ENCODE data around the gene GLB1L2. TPM values are rescaled to one million over a fixed set of nuclear protein-coding genes. Genes with fewer than 3 reads are reported as not detected.
A peak's percentile ranks its signal among the peaks of the same experiment; 100 is the strongest.

Gene GLB1L2
- total RNA-seq, 2 donors from 2014 or later: 2.4 to 4.9 TPM

DNA sequence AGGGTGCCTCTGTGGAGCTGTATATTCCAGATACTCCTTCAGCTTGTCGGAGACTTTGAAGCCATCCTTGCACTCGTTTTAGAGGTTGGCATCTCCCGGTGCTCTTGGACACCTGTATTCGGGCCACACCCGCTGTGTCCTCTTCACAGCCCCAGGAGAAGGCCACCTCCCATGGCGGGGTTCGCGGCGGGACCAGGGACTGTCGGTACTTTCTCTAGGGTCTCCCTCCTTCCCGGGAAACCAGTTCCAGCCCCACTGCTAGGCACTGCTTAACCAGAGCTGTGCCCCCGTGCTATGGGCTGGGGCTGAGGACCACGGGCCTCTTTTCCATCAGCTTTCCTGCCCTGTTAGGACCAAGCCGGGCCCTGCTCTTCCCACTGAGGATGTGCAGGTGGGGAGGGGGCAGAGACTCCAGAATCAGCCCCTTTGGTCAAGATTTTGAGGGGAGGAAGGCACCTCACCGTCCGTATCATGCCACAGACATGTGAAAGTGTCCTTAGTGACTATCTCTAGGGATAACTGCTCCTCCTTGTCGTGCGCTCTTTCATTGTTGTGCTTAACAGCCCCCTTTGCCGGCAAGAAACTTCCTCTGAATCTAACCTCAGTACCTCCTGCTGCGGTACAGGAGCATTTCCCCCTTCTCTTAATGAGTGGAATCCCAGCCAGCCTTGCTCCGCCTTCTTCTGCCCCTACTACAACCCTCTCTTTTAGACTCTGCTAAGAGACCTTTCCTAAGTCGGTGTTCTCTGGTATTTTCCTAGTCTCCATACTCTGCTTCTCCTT lies 81.4 kb downstream of the GLB1L2 start:
- DNase-seq (ENCODE audit: low spot score in 2 of 2): no peak
- H3K27ac Mint-ChIP-seq: no peak overlapping the region
- no peaks in the 10 kb centered on the region for H3K36me3 Mint-ChIP-seq
- H3K9me3 Mint-ChIP-seq: no peaks in the 10 kb centered on the region
- peak in 1 of 2 donors; percentile 7 for ATAC-seq

- ATAC-seq (no peak), DNase-seq (ENCODE audit: low spot score in 2 of 2) (no peak)
- no peaks in the 10 kb centered on the region for H3K9me3 Mint-ChIP-seq
- H3K27ac Mint-ChIP-seq: no peak overlapping the region
- no peaks in the 10 kb centered on the region for H3K36me3 Mint-ChIP-seq
Observed at GRCh38 chr11:134413826-134414731, 82.3 kb downstream of the GLB1L2 start.

DNA sequence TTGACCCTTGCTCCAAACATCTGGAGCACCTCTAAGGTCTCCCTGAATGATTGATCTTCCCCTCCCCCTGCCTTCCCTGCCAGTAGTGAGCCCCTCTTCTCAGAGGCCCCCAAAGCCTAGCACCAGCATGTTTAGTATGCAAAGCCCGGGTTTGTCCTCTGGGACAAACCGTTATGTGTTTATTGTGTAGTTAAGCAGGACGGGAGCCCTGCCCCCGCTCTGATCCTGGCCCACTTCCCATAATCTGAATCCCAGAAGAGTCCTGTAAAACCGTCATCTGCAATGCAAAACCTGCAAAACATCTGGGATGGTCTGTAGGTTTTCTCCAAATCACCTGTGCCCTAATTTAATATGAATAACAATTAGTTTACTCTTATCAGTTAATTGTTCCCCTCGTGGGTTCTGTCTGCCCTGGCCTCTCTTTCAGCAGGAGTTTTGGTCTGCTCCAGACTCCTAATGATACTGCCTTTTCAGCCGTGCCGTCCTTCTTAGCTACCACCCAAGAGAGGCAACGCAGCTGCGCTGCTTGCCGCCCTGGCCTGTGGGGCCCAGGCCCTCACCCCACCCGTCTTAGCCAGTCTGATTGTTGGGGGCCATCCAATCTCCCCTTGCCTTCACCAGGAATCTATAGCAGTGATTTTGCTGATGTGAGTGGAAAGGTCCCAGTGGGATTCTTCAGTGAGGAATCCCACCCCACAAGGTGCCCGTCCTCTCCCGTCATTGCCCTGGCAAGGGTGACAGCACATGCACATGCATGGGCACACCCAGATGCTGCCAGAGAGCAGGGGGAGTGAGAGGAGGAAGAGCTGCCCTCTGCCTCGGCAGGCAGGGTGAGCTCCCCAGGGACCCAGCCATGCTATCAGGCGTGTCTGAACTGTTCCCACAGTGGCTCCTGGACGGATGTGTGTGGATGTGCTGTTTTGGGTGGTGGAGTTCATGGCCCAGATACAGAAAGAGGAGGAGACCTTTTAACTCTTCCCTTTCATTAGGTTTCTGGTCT lies 83.3 kb downstream of the GLB1L2 start:
- ATAC-seq: no peak
- DNase-seq (ENCODE audit: low spot score in 2 of 2): no peak
- Mint-ChIP-seq H3K27ac (no peak overlapping the region), H3K36me3 (no peaks in the 10 kb centered on the region), H3K9me3 (no peaks in the 10 kb centered on the region)

DNA sequence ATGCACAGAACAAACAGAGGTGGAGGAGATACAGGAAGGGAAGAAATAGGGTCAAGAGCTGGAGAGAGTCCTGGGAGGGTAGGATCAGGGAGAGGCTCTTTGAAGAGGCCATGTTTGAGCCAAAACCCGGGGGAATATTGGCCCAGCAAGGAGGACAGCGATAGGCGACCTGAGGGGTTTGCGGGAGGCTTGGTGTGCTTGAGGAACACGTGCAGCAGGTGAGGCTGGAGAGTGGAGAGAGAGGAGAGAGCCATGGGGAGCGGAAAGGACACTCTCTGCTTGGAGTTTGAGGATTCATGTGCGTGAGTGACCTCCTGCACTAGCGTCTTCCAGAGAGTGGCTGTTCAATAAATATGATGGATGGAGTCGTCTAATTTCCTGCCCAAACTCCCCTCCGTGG lies 84.9 kb downstream of the GLB1L2 start:
- Mint-ChIP-seq H3K27ac (no peak overlapping the region), H3K9me3 (no peaks in the 10 kb centered on the region), H3K36me3 (no peaks in the 10 kb centered on the region)
- DNase-seq (ENCODE audit: low spot score in 2 of 2) (no peak), ATAC-seq (no peak)

DNA sequence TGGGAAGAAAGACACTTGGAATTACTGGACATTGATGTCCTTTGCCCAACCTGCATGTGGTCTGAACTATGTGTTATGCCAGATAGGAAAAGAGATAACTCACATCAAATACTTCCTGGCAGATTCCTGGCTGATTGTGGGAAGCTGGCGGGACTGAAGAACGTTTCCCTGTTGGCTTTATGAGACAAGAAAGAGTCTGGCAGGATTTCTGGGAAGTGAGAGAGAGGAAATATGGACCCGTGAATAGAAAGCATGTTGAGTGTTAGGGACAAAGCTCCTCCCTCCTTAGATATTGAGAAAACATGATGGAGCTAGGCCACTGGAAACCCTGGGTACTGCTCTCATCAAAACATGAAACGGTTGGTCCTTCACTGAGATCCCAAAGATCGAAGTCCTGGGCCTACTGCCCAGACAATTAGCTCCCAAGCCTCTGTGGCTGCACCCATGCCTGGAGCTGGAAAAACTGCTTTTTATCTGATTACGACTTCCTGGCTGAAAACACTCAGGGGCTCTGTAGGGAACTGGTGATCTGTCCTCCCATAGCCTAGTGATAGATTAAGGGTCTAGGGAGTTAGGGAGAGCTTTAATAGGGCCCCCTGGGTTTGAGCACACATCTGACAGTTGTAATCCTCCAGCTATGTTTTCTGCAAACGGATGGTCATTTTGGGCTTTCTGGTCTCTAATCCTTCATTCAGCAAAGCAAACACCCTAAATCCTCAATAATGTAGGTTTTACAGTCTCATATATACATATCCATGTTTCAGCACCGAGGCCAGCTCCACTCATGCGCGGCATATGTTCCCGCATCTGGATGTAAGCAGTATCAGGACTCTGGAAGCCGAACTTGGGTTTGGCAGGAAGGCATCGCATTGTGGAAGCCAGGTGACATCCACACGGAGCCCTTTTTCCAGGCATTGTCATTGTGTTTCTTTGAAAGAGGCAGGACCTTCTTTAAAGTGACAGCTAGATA lies 86.4 kb downstream of the GLB1L2 start:
- Mint-ChIP-seq H3K27ac (no peak overlapping the region), H3K9me3 (no peaks in the 10 kb centered on the region), H3K36me3 (no peaks in the 10 kb centered on the region)
- ATAC-seq (no peak), DNase-seq (ENCODE audit: low spot score in 2 of 2) (no peak)

- no peaks in the 10 kb centered on the region for H3K9me3 Mint-ChIP-seq
- ATAC-seq: no peak
- no peaks in the 10 kb centered on the region for H3K36me3 Mint-ChIP-seq
Observed at GRCh38 chr11:134423106-134423505, 91.3 kb downstream of the GLB1L2 start.

DNA sequence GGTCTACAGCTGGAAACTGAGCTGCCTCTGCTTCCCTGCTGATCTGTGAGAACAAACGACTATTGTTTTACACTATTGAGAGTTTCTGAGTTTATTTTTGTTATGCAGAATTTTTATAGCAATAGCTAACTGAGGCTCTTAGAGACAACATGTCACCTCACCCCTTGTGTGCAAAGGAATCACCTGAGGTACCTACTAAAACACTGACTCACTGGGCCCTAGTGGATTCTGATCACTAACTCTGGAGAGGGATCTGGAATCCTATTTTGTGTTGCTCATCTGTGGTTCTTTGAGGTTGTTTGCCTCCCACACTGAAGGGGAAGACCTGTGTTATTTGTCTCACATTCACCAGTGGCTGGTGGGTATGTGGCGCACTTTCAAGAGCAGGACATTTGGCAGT lies 93.6 kb downstream of the GLB1L2 start:
- ATAC-seq (no peak), DNase-seq (ENCODE audit: low spot score in 2 of 2) (no peak)
- Mint-ChIP-seq H3K9me3 (no peaks in the 10 kb centered on the region), H3K36me3 (no peaks in the 10 kb centered on the region), H3K27ac (no peak overlapping the region)

More at GRCh38 chr11:134423106-134423505, 91.3 kb downstream of the GLB1L2 start:
- no peak overlapping the region for H3K27ac Mint-ChIP-seq
- DNase-seq (ENCODE audit: low spot score in 2 of 2): no peak

Other genes with a start within 250 kb of the GLB1L2 start
- 100 to 1,000 TPM in 1 of 2 donors, 10 to 100 TPM in 1; 93.7 to 169 TPM for gene NCAPD3, start 108.0 kb upstream of the GLB1L2 start, total RNA-seq
- 10 to 100 TPM; 38.5 to 39.2 TPM for gene VPS26B, start 107.3 kb upstream of the GLB1L2 start, total RNA-seq
- 10 to 100 TPM; 81.4 to 85.0 TPM for gene THYN1, start 78.6 kb upstream of the GLB1L2 start, total RNA-seq
- gene ACAD8, start 78.4 kb upstream of the GLB1L2 start, total RNA-seq: 10 to 100 TPM; 19.2 to 25.2 TPM
- gene GLB1L3, start 55.6 kb upstream of the GLB1L2 start, total RNA-seq: 10 to 100 TPM in 1 of 2 donors, 1 to 10 TPM in 1; 7.3 to 19.3 TPM
- under 1 TPM; 0.09 to 0.23 TPM for gene B3GAT1, start 80.3 kb downstream of the GLB1L2 start, total RNA-seq

Measured in activated naive CD4-positive, alpha-beta T cell treated with anti-CD3 and anti-CD28 coated beads, Interleukin-2, amount 50 U/mL, for 72 hours (primary cell).